HepG2 (cell line): Measurements from ENCODE around the gene PCLO. TPM values are rescaled to one million over a fixed set of nuclear protein-coding genes. Genes with fewer than 3 reads are reported as not detected.

Experiments
- CHD4 ChIP-seq: fragments of 200-600 bp; sonication (generic); IDR thresholded peaks from 2 replicates; pipeline ENCODE4 v1.7.0; 2017; ENCODE audit warnings: mild to moderate bottlenecking, low read length, borderline replicate concordance
- ERF ChIP-seq: IDR thresholded peaks from 2 replicates; pipeline ENCODE4 v1.6.1; 2018; ENCODE audit warnings: missing biosample characterization, missing genetic modification reagents
- FOSL2 ChIP-seq: sonication (generic); formaldehyde crosslinking; IDR thresholded peaks from 2 replicates; pipeline ENCODE4 v1.4.0; 2020; ENCODE audit warnings: missing genetic modification reagents
- HIVEP1 ChIP-seq: sonication (generic); formaldehyde crosslinking; IDR thresholded peaks from 2 replicates; pipeline ENCODE4 v1.4.0; 2020; ENCODE audit warnings: mild to moderate bottlenecking, missing genetic modification reagents
- IRX3 ChIP-seq: sonication (generic); formaldehyde crosslinking; IDR thresholded peaks from 2 replicates; pipeline ENCODE4 v1.8.1; 2023; ENCODE audit warnings: mild to moderate bottlenecking, low read depth, missing genetic modification reagents, borderline replicate concordance
- KDM2A ChIP-seq: sonication (generic); formaldehyde crosslinking; IDR thresholded peaks from 2 replicates; pipeline ENCODE4 v1.4.0; 2020; ENCODE audit warnings: low read depth, missing genetic modification reagents, borderline replicate concordance
- PHF8 ChIP-seq: sonication (generic); formaldehyde crosslinking; IDR thresholded peaks from 2 replicates; pipeline ENCODE4 v1.5.0; 2020; ENCODE audit warnings: missing genetic modification reagents
- SMAD1 ChIP-seq: sonication (generic); formaldehyde crosslinking; IDR thresholded peaks from 2 replicates; pipeline ENCODE4 v1.4.0; 2020; ENCODE audit warnings: missing genetic modification reagents, low read depth, mild to moderate bottlenecking, borderline replicate concordance
- TRIM24 ChIP-seq: sonication (generic); formaldehyde crosslinking; IDR thresholded peaks from 2 replicates; pipeline ENCODE4 v1.8.0; 2022; ENCODE audit warnings: mild to moderate bottlenecking, missing genetic modification reagents
- ZNF543 ChIP-seq: sonication (generic); formaldehyde crosslinking; IDR thresholded peaks from 2 replicates; pipeline ENCODE4 v1.4.0; 2020; ENCODE audit warnings: mild to moderate bottlenecking, missing genetic modification reagents
- ZNF570 ChIP-seq: sonication (generic); formaldehyde crosslinking; IDR thresholded peaks from 2 replicates; pipeline ENCODE4 v1.4.0; 2020; ENCODE audit warnings: mild to moderate bottlenecking, missing genetic modification reagents, borderline replicate concordance
- ZNF605 ChIP-seq: sonication (generic); formaldehyde crosslinking; IDR thresholded peaks from 2 replicates; pipeline ENCODE4 v1.8.0; 2022; ENCODE audit warnings: mild to moderate bottlenecking, missing genetic modification reagents
- ZNF850 ChIP-seq: sonication (generic); formaldehyde crosslinking; conservative IDR thresholded peaks from 2 replicates; pipeline ENCODE4 v1.9.0; 2021; ENCODE audit warnings: mild to moderate bottlenecking, missing genetic modification reagents
- polyA plus RNA-seq, 8 experiments: library from polyadenylated mRNA; depleted of rRNA in 3 of 8; stranded (reverse) in 7 of 8; unstranded in 1 of 8; fragments of >200 nt; fragmentation: Illumina TruSeq in 4 of 8; extraction: Trizol in 4 of 8; gene quantifications; 2 replicates each; pipeline versions ENCODE4 v1.2.1 to v1.2.3, GENCODE V29; 2011 to 2016; ENCODE audit warnings: low read depth in 4 of 8, missing spikeins in 1 of 8, mixed read lengths in 1 of 8; ENCODE audit not compliant: insufficient read depth in 1 of 8
- total RNA-seq, 5 experiments: library from RNA; depleted of rRNA; stranded (reverse); fragments of >200 nt; fragmentation: Illumina TruSeq; extraction: Trizol; gene quantifications; 2 replicates each; pipeline ENCODE4 v1.2.3, GENCODE V29; 2016; ENCODE audit warnings: low read depth in 1 of 5
- TF ChIP-seq, protein P1 (sequence below): sonication (generic); formaldehyde crosslinking; IDR thresholded peaks from 2 replicates; pipeline ENCODE4 v1.5.1; 2020; ENCODE audit warnings: missing genetic modification reagents, mild to moderate bottlenecking, borderline replicate concordance
- TF ChIP-seq, protein P2 (sequence below): sonication (generic); formaldehyde crosslinking; IDR thresholded peaks from 2 replicates; pipeline ENCODE4 v1.4.0; 2020; ENCODE audit warnings: missing genetic modification reagents
- TF ChIP-seq, protein P3 (sequence below): sonication (generic); formaldehyde crosslinking; IDR thresholded peaks from 2 replicates; pipeline ENCODE4 v1.5.1; 2020; ENCODE audit warnings: missing genetic modification reagents, mild to moderate bottlenecking, borderline replicate concordance
- TF ChIP-seq, protein P4 (sequence below), 2 experiments: IDR thresholded peaks; 2 replicates each; pipeline ENCODE4 v1.6.1; 2011 to 2012; ENCODE audit warnings: low read length in 2 of 2, borderline replicate concordance in 1 of 2, low read depth in 1 of 2, mild to moderate bottlenecking in 1 of 2, moderate library complexity in 1 of 2

The PCLO gene
- total and polyA plus RNA-seq, 2 of the 13 experiments (the other 11 are each of a cell fraction or from before 2014, with no cell fraction given), result 0.07 to 0.29 TPM

DNA sequence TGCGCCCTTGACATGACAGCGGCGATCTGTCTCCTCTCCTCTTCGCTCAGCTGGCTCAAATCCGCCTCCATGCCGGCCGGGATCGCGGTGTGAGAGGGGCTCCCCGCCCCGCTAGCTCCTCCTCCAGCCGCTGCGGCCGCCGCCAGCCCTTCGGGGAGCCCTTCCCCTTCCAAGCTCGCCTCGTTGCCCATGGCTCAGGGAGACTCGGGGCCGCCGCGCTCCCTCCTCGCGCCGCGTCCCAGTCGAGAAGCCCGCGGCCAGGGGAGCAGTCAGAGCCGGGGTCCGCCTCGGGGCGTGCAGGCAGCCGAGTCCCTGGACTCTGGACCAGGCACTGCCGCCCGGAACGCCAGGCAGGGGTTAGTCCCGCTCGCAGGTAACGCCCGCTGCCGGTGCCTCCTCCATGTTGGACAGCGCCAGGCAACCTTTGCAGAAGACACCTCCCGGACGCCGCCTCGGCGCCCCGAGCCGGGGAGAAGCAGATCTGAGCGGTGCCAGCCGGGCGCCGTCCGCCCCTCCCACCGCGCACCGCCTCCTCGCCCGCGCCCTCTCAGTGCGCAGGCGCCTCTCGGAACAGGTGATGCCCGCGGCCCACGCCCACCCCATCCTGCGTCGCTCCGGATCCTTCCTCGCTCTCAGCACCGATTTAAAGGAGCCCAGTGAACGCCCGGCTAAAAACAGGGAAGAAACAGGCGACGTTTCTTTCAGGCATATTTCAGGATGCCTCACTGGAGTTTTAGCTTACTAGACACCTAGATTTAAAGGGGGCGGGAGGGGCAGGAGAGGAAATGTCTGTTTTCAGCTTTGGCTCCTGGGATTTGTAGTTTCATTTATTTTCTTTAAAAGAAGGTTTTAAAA is at the start of gene PCLO (continued):
- TF ChIP-seq, protein P1, sequence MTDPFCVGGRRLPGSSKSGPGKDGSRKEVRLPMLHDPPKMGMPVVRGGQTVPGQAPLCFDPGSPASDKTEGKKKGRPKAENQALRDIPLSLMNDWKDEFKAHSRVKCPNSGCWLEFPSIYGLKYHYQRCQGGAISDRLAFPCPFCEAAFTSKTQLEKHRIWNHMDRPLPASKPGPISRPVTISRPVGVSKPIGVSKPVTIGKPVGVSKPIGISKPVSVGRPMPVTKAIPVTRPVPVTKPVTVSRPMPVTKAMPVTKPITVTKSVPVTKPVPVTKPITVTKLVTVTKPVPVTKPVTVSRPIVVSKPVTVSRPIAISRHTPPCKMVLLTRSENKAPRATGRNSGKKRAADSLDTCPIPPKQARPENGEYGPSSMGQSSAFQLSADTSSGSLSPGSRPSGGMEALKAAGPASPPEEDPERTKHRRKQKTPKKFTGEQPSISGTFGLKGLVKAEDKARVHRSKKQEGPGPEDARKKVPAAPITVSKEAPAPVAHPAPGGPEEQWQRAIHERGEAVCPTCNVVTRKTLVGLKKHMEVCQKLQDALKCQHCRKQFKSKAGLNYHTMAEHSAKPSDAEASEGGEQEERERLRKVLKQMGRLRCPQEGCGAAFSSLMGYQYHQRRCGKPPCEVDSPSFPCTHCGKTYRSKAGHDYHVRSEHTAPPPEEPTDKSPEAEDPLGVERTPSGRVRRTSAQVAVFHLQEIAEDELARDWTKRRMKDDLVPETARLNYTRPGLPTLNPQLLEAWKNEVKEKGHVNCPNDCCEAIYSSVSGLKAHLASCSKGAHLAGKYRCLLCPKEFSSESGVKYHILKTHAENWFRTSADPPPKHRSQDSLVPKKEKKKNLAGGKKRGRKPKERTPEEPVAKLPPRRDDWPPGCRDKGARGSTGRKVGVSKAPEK (CRISPR knock-in tag), result 0 out of 2 replicates have a peak, but pooled peaks have one; percentile 60
- no peak for TF ChIP-seq CHD4
- TF ChIP-seq HIVEP1 (CRISPR knock-in tag), result peak; percentile 32; the same call in 1 of the 2 replicates
- no peak for TF ChIP-seq IRX3
- TF ChIP-seq PHF8 (CRISPR knock-in tag), result peak; percentile 30; the same call in 1 of the 2 replicates
- TF ChIP-seq, protein P2, sequence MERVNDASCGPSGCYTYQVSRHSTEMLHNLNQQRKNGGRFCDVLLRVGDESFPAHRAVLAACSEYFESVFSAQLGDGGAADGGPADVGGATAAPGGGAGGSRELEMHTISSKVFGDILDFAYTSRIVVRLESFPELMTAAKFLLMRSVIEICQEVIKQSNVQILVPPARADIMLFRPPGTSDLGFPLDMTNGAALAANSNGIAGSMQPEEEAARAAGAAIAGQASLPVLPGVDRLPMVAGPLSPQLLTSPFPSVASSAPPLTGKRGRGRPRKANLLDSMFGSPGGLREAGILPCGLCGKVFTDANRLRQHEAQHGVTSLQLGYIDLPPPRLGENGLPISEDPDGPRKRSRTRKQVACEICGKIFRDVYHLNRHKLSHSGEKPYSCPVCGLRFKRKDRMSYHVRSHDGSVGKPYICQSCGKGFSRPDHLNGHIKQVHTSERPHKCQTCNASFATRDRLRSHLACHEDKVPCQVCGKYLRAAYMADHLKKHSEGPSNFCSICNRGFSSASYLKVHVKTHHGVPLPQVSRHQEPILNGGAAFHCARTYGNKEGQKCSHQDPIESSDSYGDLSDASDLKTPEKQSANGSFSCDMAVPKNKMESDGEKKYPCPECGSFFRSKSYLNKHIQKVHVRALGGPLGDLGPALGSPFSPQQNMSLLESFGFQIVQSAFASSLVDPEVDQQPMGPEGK (CRISPR knock-in tag), result peak; percentile 25; the same call in 1 of the 2 replicates
- TF ChIP-seq, protein P3, sequence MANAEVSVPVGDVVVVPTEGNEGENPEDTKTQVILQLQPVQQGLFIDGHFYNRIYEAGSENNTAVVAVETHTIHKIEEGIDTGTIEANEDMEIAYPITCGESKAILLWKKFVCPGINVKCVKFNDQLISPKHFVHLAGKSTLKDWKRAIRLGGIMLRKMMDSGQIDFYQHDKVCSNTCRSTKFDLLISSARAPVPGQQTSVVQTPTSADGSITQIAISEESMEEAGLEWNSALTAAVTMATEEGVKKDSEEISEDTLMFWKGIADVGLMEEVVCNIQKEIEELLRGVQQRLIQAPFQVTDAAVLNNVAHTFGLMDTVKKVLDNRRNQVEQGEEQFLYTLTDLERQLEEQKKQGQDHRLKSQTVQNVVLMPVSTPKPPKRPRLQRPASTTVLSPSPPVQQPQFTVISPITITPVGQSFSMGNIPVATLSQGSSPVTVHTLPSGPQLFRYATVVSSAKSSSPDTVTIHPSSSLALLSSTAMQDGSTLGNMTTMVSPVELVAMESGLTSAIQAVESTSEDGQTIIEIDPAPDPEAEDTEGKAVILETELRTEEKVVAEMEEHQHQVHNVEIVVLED (CRISPR knock-in tag), result peak; percentile 47; the same call in 1 of the 2 replicates
- TF ChIP-seq ERF (CRISPR knock-in tag), result peak; percentile 37; the same call in 1 of the 2 replicates
- peak; percentile 34; the same call in 1 of the 2 replicates for TF ChIP-seq ZNF543 (CRISPR knock-in tag)
- TF ChIP-seq ZNF850 (CRISPR knock-in tag), result 0 out of 2 replicates have a peak, but pooled peaks have one; percentile 49
- TF ChIP-seq ZNF570 (CRISPR knock-in tag), result no peak
- 0 out of 2 replicates have a peak, but pooled peaks have one; percentile 14 for TF ChIP-seq FOSL2 (CRISPR knock-in tag)
- TF ChIP-seq KDM2A (CRISPR knock-in tag), result peak; percentile 74
- peak; percentile 29; the same call in 1 of the 2 replicates for TF ChIP-seq SMAD1 (CRISPR knock-in tag)
- peak; percentile 28; the same call in 1 of the 2 replicates for TF ChIP-seq ZNF605
- TF ChIP-seq, protein P4, sequence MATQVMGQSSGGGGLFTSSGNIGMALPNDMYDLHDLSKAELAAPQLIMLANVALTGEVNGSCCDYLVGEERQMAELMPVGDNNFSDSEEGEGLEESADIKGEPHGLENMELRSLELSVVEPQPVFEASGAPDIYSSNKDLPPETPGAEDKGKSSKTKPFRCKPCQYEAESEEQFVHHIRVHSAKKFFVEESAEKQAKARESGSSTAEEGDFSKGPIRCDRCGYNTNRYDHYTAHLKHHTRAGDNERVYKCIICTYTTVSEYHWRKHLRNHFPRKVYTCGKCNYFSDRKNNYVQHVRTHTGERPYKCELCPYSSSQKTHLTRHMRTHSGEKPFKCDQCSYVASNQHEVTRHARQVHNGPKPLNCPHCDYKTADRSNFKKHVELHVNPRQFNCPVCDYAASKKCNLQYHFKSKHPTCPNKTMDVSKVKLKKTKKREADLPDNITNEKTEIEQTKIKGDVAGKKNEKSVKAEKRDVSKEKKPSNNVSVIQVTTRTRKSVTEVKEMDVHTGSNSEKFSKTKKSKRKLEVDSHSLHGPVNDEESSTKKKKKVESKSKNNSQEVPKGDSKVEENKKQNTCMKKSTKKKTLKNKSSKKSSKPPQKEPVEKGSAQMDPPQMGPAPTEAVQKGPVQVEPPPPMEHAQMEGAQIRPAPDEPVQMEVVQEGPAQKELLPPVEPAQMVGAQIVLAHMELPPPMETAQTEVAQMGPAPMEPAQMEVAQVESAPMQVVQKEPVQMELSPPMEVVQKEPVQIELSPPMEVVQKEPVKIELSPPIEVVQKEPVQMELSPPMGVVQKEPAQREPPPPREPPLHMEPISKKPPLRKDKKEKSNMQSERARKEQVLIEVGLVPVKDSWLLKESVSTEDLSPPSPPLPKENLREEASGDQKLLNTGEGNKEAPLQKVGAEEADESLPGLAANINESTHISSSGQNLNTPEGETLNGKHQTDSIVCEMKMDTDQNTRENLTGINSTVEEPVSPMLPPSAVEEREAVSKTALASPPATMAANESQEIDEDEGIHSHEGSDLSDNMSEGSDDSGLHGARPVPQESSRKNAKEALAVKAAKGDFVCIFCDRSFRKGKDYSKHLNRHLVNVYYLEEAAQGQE (IDR thresholded peaks at IDR 0.05; ENCODE audit: borderline replicate concordance in 1 of 2, low read depth in 1 of 2, low read length in 2 of 2), result peak; percentile 76 to 93
- no peak for TF ChIP-seq TRIM24 (CRISPR knock-in tag)
